Ovary (tissue), 9 donors: ENCODE results near the gene SCYL1. TPM values are rescaled to one million over a fixed set of nuclear protein-coding genes. Genes with fewer than 3 reads are reported as not detected.

Source experiments
- DNase-seq, 5 donors: peaks; one replicate each; pipeline ENCODE4 v3.0.0-alpha.2; 2019 to 2020
- H3K27ac ChIP-seq, 2 donors: fragments of 200-600 bp; one replicate each; pipeline versions ENCODE4 v1.5.1 to v1.8.0; 2019 to 2022
- H3K27me3 ChIP-seq: fragments of 200-600 bp; one replicate; pipeline ENCODE4 v1.8.0; 2022
- H3K36me3 ChIP-seq: fragments of 200-600 bp; sonication (generic); one replicate; pipeline ENCODE4 v1.5.1; 2019
- H3K4me1 ChIP-seq: one replicate; pipeline ENCODE4 v1.8.1; 2013; ENCODE audit warnings: mild to moderate bottlenecking, moderate library complexity; ENCODE audit not compliant: insufficient read depth
- H3K4me3 ChIP-seq: fragments of 200-600 bp; sonication (generic); one replicate; pipeline ENCODE4 v1.5.1; 2017
- H3K9me3 ChIP-seq, 2 donors: fragments of 200-600 bp in 1 of 2; sonication (generic) in 1 of 2; one replicate each; pipeline versions ENCODE4 v1.5.1 to v1.8.1; 2013 to 2019; ENCODE audit warnings: mild to moderate bottlenecking in 1 of 2, moderate library complexity in 1 of 2
- CTCF ChIP-seq, 3 donors: fragments of 450-650 bp in 2 of 3; fragments of 200-600 bp in 1 of 3; IDR thresholded peaks; one replicate each; pipeline versions ENCODE4 v1.5.1 to v1.8.0; 2016 to 2022; ENCODE audit warnings: antibody characterized with exemption in 3 of 3, mild to moderate bottlenecking in 1 of 3
- EP300 ChIP-seq: sonication (generic); formaldehyde crosslinking; IDR thresholded peaks from one replicate; pipeline ENCODE4 v1.6.1; 2017; ENCODE audit warnings: antibody characterized with exemption
- POLR2A ChIP-seq: fragments of 450-650 bp; IDR thresholded peaks from one replicate; pipeline ENCODE4 v1.6.1; 2017; ENCODE audit warnings: antibody characterized with exemption, mild to moderate bottlenecking, moderate library complexity
- WGBS, 3 donors: extraction: QIAGEN DNeasy Blood & Tissue Kit in 1 of 3; methylation state at CpG; one replicate each; pipeline versions ENCODE4 v1.1.5 to v1.1.7; 2013 to 2017; 5-methylcytosine and 5-hydroxymethylcytosine counted together
- intact Hi-C, 4 donors: fragments of 100-400 bp; cut with DNase I; formaldehyde crosslinking; loops; one replicate each; pipeline versions ENCODE4 v1.11.0 to v1.15.1; 2022 to 2023
- polyA plus RNA-seq, 2 donors: library from polyadenylated mRNA; stranded (reverse); fragments of 200-250 nt in 1 of 2; fragments of 350-450 nt in 1 of 2; fragmentation: Illumina TruSeq in 1 of 2; extraction: RNeasy Lipid Tissue Mini Kit (QIAGEN cat#74804) in 1 of 2; gene quantifications; one replicate each; pipeline ENCODE4 v1.2.3, GENCODE V29; 2013 to 2014
- total RNA-seq, 7 donors: library from RNA; depleted of rRNA in 2 of 7; stranded (reverse); fragments of >200 nt in 2 of 7; fragmentation: NEBNext Ultra II Directional in 3 of 7; extraction: Animal tissue kit (Norgen Biotek cat#: 25700) in 3 of 7; gene quantifications; one replicate each; pipeline versions ENCODE4 v1.1.0 to v1.2.4, GENCODE V29; 2016 to 2023
- donor health status: DM: no; HTN: no; CAD: no; lungs with moderate emphysema.
- donor health status: DM: no; HTN: no; CAD: no.
- donor health status: Bipolar disorder and iron deficiency.
- donor health status: DM: yes; HTN: yes; CAD: no.
- donor health status: DM: no; HTN: no; CAD: no.
- donor health status: DM: yes; HTN: yes; CAD: no.

The SCYL1 gene
- total and polyA plus RNA-seq, 9 donors = 11.7 to 118 (median 86.6) TPM

DNA sequence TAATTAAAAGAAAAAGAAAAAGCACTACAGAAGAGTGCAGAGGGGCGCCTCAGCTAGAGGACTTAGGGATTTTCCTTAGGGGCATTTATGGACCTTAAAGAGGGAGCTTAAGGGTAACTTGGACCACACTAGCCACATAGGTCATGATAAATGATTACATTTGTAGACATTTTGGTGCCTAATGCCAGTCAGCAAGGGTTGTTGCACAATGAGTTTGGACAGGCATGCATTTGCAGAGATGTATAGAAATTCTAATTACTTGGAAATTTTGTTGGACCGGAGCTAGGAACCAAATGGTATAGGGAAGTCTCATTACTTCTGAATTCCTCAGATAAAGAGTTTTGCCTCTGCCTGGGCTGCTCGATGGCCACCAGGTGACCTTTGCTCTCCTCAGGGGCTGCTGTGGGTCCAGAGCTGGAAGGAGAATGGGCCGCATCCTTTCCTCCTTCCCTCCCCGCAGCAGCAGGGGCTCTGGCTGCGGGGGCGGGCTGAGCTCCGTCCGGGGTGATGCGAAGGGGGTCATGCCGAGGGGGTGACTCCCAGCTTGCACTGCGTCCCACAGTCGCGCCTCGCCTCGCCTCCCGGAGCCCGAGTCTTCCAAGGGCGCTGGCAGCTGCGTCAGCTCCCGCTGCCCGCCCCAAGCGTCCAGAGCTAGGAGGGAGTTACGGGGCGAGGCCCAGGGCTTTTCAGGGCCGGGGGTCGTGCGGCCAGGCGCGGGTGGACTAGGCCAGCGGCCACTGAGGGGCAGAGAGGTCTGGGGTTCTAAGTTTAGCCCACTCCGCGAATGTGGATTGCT, 46.3 kb upstream of the SCYL1 start:
- intact Hi-C loops = loop anchor here in 1 of 4 donors (5.0 kb wide), 1 partner anchor 56 kb away; the partner anchor contains the start of gene NEAT1
- H3K4me3 ChIP-seq = peak overlapping the region; percentile 94
- H3K4me1 ChIP-seq = peaks cover 12% of the 10 kb centered on the region
- H3K36me3 ChIP-seq = no peaks in the 10 kb centered on the region
- DNase-seq = peak; percentile 90 to 92 (median 91)
- peak overlapping the region; percentile 93 to 96 for H3K27ac ChIP-seq
- no peaks in the 10 kb centered on the region for H3K27me3 ChIP-seq
- TF ChIP-seq CTCF (IDR thresholded peaks at IDR 0.05) (peak in 1 of 3 donors; percentile 3), POLR2A (peak; percentile 87), EP300 (no peak)
- 3 to 22% (median 12%) methylated on average over 29 to 33 of the region's 33 CpGs for WGBS, 3 donors
- H3K9me3 ChIP-seq = no peaks in the 10 kb centered on the region

DNA sequence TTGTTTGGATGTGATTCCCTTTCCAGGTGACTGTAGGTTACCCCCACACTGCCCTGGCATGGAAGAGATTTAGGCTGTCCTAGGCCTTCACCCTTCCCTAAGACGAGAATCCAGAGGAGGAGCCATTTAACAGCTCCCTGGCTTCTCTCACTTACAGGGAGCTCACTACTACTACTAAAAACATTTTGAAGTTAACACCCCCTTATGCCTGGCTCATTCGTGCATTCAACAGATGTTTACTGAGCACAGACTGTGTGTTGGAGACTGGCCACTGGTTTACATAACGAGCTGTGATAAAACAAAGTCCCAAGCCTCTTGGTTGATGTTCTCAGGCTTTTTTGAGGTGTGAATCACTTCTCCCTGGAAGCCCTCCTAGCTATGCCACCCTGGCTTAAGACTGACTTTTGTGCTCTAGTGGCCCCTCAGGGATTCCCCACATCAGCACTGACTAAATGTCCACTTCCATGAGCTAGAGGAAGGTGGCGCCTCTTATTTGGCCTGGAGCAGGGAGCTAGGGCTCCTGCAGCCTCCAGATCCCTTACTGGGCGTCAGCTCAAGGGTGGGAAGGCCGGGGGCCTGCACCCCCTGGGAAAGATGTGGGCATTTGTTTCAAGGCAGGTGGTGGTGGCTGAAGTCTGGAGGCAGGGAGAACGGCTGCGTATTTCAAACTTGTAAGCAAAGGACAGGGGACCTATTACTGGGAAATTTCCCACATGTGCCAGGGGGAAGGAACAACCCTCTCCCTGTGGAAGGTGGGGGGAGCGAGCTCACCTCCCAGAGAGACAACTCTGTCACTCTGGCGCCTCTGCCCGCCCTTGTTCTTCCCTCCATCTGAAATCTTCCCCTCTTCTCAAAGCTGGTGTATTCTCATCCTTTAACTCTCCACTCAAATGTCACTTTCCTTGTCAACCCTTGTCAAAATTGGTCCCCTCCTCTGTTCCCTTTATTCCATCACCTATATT, 45.4 kb upstream of the SCYL1 start:
- intact Hi-C loops = loop anchor here in 1 of 4 donors (5.0 kb wide), 1 partner anchor 57 kb away; the partner anchor contains the start of gene NEAT1
- WGBS, 3 donors = 37 to 40% (median 38%) methylated on average over 11 of the region's 11 CpGs
- no peaks in the 10 kb centered on the region for H3K36me3 ChIP-seq
- no peaks in the 10 kb centered on the region for H3K9me3 ChIP-seq
- peaks cover 12% of the 10 kb centered on the region for H3K4me1 ChIP-seq
- peak overlapping the region; percentile 93 to 96 for H3K27ac ChIP-seq
- H3K27me3 ChIP-seq = no peaks in the 10 kb centered on the region
- TF ChIP-seq POLR2A (no peak), EP300 (no peak), CTCF (IDR thresholded peaks at IDR 0.05) (no peak)
- peak; percentile 52 to 86 (median 69) for DNase-seq
- peak overlapping the region; percentile 94 for H3K4me3 ChIP-seq

DNA sequence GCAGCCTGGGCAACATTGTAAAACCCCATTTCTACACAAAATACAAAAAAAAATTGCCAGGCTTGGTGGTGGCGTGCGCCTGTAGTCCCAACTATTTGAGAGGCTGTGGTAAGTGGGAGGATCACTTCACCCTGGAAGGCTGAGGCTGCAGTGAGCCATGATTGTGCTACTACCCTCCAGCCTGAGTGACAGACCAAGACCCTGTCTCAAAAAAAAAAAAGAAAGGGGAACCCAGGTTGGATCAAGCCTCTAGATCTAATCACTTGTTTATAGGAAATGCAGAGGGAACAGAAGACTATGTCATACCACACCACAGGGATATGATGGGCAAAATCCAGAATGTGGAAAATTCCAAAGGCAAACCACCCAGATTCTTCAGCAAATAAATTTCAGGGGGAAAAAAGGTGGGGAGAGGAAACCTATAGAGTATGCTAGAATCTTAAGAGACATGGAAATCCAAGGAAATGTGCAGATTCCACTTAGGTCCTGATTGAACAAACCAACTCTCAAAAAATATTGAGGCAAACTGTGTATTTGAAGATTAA, 42.5 kb upstream of the SCYL1 start:
- Histone ChIP-seq H3K36me3 (no peaks in the 10 kb centered on the region), H3K9me3 (no peaks in the 10 kb centered on the region), H3K4me3 (no peak overlapping the region), H3K27ac (peak overlapping the region in 1 of 2 donors; percentile 68), H3K4me1 (peaks cover 18% of the 10 kb centered on the region), H3K27me3 (no peaks in the 10 kb centered on the region)
- intact Hi-C loops = no loop called here
- TF ChIP-seq POLR2A = no peak
- TF ChIP-seq CTCF (IDR thresholded peaks at IDR 0.05) = no peak
- no peak for TF ChIP-seq EP300
- DNase-seq = no peak
- 98 to 100% (median 99%) methylated on average over 2 of the region's 2 CpGs for WGBS, 3 donors

GRCh38 chr11:65485920-65486219, 39.0 kb upstream of the SCYL1 start:
- Histone ChIP-seq H3K27ac (peak overlapping the region; percentile 47 to 86), H3K36me3 (no peaks in the 10 kb centered on the region), H3K27me3 (no peaks in the 10 kb centered on the region), H3K4me3 (no peak overlapping the region), H3K4me1 (peaks cover 39% of the 10 kb centered on the region), H3K9me3 (no peaks in the 10 kb centered on the region)
- 36 to 62% (median 45%) methylated on average over 5 of the region's 5 CpGs for WGBS, 3 donors
- intact Hi-C loops = no loop called here
- no peak for DNase-seq
- TF ChIP-seq POLR2A (no peak), CTCF (IDR thresholded peaks at IDR 0.05) (no peak), EP300 (no peak)
